ENCODE measurements around the gene TRIM2. TPM values are rescaled to one million over a fixed set of nuclear protein-coding genes. Genes with fewer than 3 reads are reported as not detected.

TRIM2 gene
- polyA plus RNA-seq, 1 donor: 105 TPM

DNA sequence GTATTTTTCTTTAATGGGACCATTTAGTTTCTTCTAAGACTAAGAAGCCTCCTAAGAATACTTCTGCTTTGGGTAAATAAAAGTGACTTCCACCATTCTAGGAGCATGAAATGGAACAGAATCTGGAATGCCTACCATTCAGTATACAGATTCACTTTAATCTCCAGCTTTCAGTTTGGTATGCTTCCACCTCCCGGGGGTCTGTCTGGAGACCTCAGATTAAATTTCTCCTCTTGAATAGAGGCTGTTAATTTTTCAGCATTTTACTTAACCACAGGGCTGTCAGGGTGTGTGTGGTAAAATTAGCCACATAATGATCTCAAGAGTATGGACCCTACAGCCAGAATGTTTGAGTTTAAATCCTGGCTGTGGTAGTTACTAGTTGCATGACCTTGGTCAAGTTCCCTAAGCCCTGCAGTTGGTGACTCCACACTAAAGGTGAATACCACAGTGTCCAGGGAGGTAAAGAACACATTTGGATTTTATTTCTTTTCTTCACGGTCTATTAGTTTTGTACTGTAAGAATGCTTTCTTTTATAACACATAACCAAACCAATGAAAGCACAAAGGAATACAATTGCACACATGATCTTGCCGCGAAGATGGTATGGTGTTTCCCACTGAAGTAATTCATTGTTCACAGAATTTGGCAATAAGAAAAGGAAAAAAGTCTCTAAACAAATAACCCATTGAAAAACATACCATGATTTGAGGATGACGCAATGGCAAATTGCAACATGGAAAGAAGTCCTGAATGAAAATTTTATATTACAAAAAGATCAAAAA, 37.3 kb upstream of the TRIM2 start:
- 92% methylated on average over 4 of the region's 5 CpGs for WGBS (ENCODE audit: insufficient coverage, low lambda C conversion rate)
- Histone ChIP-seq H3K4me1 (ENCODE audit: control insufficient read depth, insufficient read depth, low read length) (no peaks in the 10 kb centered on the region), H3K4me3 (ENCODE audit: low read length) (no peak overlapping the region), H3K27ac (ENCODE audit: low read length) (no peak overlapping the region), H3K27me3 (ENCODE audit: control insufficient read depth, insufficient read depth, low read length) (no peaks in the 10 kb centered on the region), H3K36me3 (ENCODE audit: control insufficient read depth, insufficient read depth, low read length) (no peaks in the 10 kb centered on the region), H3K9me3 (ENCODE audit: control insufficient read depth, low read depth, low read length) (no peaks in the 10 kb centered on the region)
- DNase-seq: no peak

DNA sequence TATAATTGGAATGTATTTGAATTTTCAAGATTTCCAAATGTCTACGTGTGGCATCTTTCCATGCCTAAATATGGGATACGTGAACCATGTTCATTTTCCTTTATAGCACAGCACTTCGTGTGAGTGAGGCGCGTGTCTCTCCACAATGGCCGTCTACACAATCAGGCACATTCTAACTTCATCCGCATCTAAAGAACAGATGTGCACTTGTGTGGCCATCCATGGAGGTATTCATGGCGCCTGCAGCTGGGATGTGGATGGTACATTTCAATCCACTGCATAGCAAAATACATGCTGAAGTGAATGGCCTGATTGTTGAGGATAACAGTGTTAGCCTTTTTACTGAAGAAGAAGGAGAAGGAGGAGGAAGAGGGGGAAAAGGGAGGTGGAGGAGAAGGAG, 34.5 kb upstream of the TRIM2 start:
- no peaks in the 10 kb centered on the region for H3K27me3 ChIP-seq (ENCODE audit: control insufficient read depth, insufficient read depth, low read length)
- no peaks in the 10 kb centered on the region for H3K36me3 ChIP-seq (ENCODE audit: control insufficient read depth, insufficient read depth, low read length)
- DNase-seq: no peak
- H3K4me1 ChIP-seq (ENCODE audit: control insufficient read depth, insufficient read depth, low read length): no peaks in the 10 kb centered on the region
- WGBS (ENCODE audit: insufficient coverage, low lambda C conversion rate): 71% methylated on average over 4 of the region's 8 CpGs
- no peak overlapping the region for H3K27ac ChIP-seq (ENCODE audit: low read length)
- H3K4me3 ChIP-seq (ENCODE audit: low read length): no peak overlapping the region
- no peaks in the 10 kb centered on the region for H3K9me3 ChIP-seq (ENCODE audit: control insufficient read depth, low read depth, low read length)

DNA sequence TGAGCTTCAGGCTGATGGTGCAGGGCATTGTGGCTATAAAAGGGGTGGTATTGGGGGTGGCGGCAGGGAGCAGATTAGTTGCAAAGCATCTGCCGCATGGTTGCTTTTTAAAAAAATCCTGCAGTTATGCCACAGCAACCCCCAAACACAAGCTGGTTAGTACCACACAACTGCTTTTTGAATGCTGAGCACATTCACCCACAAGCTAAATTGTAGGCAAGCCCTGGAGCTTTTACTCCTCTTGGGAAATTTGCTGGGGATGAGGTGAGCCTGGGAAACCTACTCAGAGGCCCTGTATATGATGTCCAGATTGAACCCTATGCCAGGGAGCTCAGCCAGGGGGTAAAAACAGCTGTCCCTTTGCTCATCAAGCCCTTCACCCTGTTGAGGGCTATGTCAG, 33.8 kb upstream of the TRIM2 start:
- Histone ChIP-seq H3K36me3 (ENCODE audit: control insufficient read depth, insufficient read depth, low read length) (no peaks in the 10 kb centered on the region), H3K4me1 (ENCODE audit: control insufficient read depth, insufficient read depth, low read length) (no peaks in the 10 kb centered on the region), H3K27ac (ENCODE audit: low read length) (no peak overlapping the region), H3K9me3 (ENCODE audit: control insufficient read depth, low read depth, low read length) (no peaks in the 10 kb centered on the region), H3K27me3 (ENCODE audit: control insufficient read depth, insufficient read depth, low read length) (no peaks in the 10 kb centered on the region), H3K4me3 (ENCODE audit: low read length) (no peak overlapping the region)
- no CpG with 5 or more reads among the region's 2 CpGs for WGBS (ENCODE audit: insufficient coverage, low lambda C conversion rate)
- DNase-seq: no peak

DNA sequence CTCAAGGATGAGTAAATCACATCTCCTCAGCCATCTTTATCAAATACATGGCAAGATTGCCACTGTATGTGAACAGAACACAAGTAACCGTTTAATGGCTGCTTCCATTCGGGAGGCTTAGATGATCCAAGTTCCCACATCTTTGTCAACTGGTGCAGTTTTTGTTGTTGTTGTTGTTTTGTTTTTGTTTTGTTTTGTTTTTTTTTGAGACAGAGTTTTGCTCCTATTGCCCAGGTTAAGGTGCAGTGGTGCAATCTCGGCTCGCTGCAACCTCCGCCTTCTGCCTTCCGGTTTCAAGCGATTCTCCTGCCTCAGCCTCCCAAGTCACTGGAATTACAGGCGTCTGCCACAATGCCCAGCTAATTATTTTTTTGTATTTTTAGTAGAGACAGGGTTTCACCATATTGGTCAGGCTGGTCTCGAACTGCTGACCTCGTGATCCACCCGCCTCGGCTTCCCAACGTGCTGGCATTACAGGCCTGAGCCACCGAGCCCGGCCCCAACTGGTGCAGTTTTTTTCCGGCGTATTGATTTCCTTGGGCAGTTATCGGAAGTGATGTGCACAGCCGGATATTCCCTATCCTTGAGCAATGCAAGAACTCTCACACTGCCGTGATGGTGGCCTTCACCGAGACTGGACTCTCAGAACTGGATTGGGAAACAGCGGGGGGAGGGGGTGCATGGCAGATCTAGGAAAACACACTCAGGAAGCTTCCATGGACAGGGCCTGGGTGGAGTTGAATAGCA, 29.2 kb upstream of the TRIM2 start:
- no peak overlapping the region for H3K4me3 ChIP-seq (ENCODE audit: low read length)
- no peak overlapping the region for H3K27ac ChIP-seq (ENCODE audit: low read length)
- no peak for DNase-seq
- H3K4me1 ChIP-seq (ENCODE audit: control insufficient read depth, insufficient read depth, low read length): no peaks in the 10 kb centered on the region
- 100% methylated on average over 3 of the region's 22 CpGs for WGBS (ENCODE audit: insufficient coverage, low lambda C conversion rate)
- H3K27me3 ChIP-seq (ENCODE audit: control insufficient read depth, insufficient read depth, low read length): no peaks in the 10 kb centered on the region
- H3K9me3 ChIP-seq (ENCODE audit: control insufficient read depth, low read depth, low read length): no peaks in the 10 kb centered on the region
- no peaks in the 10 kb centered on the region for H3K36me3 ChIP-seq (ENCODE audit: control insufficient read depth, insufficient read depth, low read length)

DNA sequence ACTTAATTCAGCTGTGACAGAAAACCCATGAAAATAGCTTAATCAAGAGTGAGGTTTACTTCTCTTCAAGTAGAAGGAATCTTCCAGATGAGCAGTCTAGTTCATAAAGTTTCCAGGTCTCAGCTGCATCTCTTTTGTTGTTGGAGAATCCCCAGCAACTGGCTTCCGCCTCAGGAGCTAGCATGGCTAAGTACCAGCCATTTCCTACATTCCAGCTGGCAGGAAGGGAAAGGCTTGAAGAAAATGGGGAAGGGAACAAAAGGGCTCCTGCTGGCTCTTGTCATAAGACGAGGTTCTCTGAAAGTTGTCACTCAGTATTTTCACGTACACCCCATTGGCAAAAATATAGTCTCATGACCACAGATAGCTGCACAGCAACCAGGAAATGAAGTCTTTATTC, 27.3 kb upstream of the TRIM2 start:
- no peak for DNase-seq
- H3K27ac ChIP-seq (ENCODE audit: low read length): no peak overlapping the region
- H3K36me3 ChIP-seq (ENCODE audit: control insufficient read depth, insufficient read depth, low read length): no peaks in the 10 kb centered on the region
- no peaks in the 10 kb centered on the region for H3K4me1 ChIP-seq (ENCODE audit: control insufficient read depth, insufficient read depth, low read length)
- H3K9me3 ChIP-seq (ENCODE audit: control insufficient read depth, low read depth, low read length): no peaks in the 10 kb centered on the region
- H3K27me3 ChIP-seq (ENCODE audit: control insufficient read depth, insufficient read depth, low read length): no peaks in the 10 kb centered on the region
- no CpG with 5 or more reads among the region's 3 CpGs for WGBS (ENCODE audit: insufficient coverage, low lambda C conversion rate)
- no peak overlapping the region for H3K4me3 ChIP-seq (ENCODE audit: low read length)

DNA sequence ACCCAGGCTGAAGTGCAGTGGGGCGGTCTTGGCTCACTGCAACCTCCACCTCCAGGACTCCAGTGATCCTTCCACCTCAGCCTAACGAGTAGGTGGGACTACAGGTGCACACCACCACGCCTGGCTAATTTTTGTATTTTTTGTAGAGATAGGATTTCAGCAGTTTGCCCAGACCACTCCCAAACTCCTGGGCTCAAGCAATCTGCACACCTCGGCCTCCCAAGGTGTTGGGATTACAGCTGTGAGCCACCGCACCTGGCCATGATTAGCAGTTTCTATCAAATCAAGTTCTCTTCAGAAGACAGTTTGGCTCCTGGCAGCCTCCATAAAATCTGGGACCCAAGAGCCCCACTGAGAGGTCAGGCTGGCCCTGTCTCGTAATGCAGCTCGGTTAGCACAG, 26.4 kb upstream of the TRIM2 start:
- Histone ChIP-seq H3K27ac (ENCODE audit: low read length) (no peak overlapping the region), H3K4me1 (ENCODE audit: control insufficient read depth, insufficient read depth, low read length) (no peaks in the 10 kb centered on the region), H3K9me3 (ENCODE audit: control insufficient read depth, low read depth, low read length) (no peaks in the 10 kb centered on the region), H3K4me3 (ENCODE audit: low read length) (no peak overlapping the region), H3K27me3 (ENCODE audit: control insufficient read depth, insufficient read depth, low read length) (no peaks in the 10 kb centered on the region), H3K36me3 (ENCODE audit: control insufficient read depth, insufficient read depth, low read length) (no peaks in the 10 kb centered on the region)
- no peak for DNase-seq
- WGBS (ENCODE audit: insufficient coverage, low lambda C conversion rate): no CpG with 5 or more reads among the region's 7 CpGs

DNA sequence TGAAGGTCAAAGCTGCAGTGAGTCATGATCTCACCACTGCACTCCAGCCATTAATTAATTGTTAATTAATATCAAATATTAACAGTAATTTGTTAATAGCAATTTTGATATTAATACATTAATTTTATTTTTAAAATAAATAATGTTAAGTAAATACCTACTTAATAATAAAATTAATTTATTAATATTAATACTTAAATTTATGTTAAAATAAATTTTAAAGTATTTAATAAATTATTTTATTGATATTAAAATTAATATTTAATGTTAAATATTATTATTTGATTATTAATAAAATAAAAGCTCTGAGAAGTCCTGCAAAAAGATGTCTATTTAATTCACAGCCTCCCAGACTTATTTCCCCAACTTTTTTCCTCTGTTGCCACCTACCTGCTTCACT, 25.1 kb upstream of the TRIM2 start:
- Histone ChIP-seq H3K4me1 (ENCODE audit: control insufficient read depth, insufficient read depth, low read length) (no peaks in the 10 kb centered on the region), H3K27ac (ENCODE audit: low read length) (no peak overlapping the region), H3K36me3 (ENCODE audit: control insufficient read depth, insufficient read depth, low read length) (no peaks in the 10 kb centered on the region), H3K27me3 (ENCODE audit: control insufficient read depth, insufficient read depth, low read length) (no peaks in the 10 kb centered on the region), H3K4me3 (ENCODE audit: low read length) (no peak overlapping the region), H3K9me3 (ENCODE audit: control insufficient read depth, low read depth, low read length) (no peaks in the 10 kb centered on the region)
- no peak for DNase-seq

DNA sequence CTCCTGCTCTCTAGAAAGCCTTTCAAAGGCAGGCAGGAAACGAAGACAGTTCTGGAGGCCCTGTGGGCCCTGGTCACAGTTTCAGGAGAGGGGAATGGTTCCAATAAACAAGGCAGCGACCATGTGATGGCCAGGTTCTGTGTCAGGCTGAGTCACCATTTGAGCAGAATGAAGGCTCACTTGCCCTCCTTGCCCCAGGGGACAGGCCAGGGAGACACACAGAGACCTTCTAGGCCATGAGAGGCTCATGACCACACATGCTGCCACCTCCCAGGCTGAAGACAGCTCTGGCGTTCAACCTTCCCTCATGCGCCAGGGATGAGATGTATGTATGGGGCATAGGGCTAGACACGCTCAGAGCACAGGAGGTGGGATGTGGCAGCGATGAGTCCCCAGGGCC, 22.9 kb upstream of the TRIM2 start:
- WGBS (ENCODE audit: insufficient coverage, low lambda C conversion rate): no CpG with 5 or more reads among the region's 6 CpGs
- no peak for DNase-seq
- Histone ChIP-seq H3K4me1 (ENCODE audit: control insufficient read depth, insufficient read depth, low read length) (no peaks in the 10 kb centered on the region), H3K36me3 (ENCODE audit: control insufficient read depth, insufficient read depth, low read length) (no peaks in the 10 kb centered on the region), H3K9me3 (ENCODE audit: control insufficient read depth, low read depth, low read length) (no peaks in the 10 kb centered on the region), H3K27me3 (ENCODE audit: control insufficient read depth, insufficient read depth, low read length) (no peaks in the 10 kb centered on the region), H3K27ac (ENCODE audit: low read length) (no peak overlapping the region), H3K4me3 (ENCODE audit: low read length) (no peak overlapping the region)

DNA sequence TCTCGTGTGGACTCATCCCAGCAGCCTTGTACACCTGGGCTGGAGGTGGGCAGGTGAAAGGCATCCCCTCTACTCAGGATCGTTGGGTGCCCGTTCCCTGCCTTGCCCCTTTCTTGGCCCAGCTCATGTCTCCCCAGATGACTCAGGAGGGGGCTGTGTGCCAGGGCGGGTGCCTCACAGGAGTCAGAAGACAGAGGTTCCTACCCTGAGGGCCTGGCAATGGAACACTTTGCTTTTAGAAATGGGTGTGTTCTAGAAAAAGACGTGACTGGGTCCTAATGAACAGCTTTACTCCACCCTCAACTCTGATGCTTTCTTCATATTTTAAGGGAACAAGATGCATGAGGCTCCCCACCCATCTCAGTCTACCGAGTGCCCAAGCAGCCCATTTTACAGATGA, 22.5 kb upstream of the TRIM2 start:
- DNase-seq: no peak
- Histone ChIP-seq H3K9me3 (ENCODE audit: control insufficient read depth, low read depth, low read length) (no peaks in the 10 kb centered on the region), H3K27me3 (ENCODE audit: control insufficient read depth, insufficient read depth, low read length) (no peaks in the 10 kb centered on the region), H3K4me1 (ENCODE audit: control insufficient read depth, insufficient read depth, low read length) (no peaks in the 10 kb centered on the region), H3K4me3 (ENCODE audit: low read length) (no peak overlapping the region), H3K36me3 (ENCODE audit: control insufficient read depth, insufficient read depth, low read length) (no peaks in the 10 kb centered on the region), H3K27ac (ENCODE audit: low read length) (no peak overlapping the region)
- WGBS (ENCODE audit: insufficient coverage, low lambda C conversion rate): no CpG with 5 or more reads among the region's 6 CpGs

DNA sequence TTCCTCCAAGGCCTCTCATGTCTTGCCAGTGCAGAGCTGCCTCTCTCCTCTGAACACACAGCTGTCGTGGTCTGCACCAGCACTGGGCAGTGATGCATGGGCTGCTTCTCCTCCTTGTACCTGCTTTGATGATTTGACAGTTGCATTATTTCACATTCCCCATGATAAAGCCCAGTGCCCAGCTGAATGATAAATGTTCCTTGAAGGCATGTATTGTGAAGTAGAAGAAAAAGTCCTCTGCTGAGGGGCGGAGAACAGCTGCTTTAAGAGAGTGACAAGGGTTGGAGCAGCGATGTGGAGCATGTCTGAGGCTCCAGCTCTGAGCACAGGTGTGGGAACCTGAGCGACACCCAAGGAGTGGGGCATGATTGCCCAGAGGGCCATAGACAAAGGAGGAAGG, 21.1 kb upstream of the TRIM2 start:
- no peak overlapping the region for H3K27ac ChIP-seq (ENCODE audit: low read length)
- WGBS (ENCODE audit: insufficient coverage, low lambda C conversion rate): no CpG with 5 or more reads among the region's 4 CpGs
- no peak overlapping the region for H3K4me3 ChIP-seq (ENCODE audit: low read length)
- no peaks in the 10 kb centered on the region for H3K4me1 ChIP-seq (ENCODE audit: control insufficient read depth, insufficient read depth, low read length)
- H3K27me3 ChIP-seq (ENCODE audit: control insufficient read depth, insufficient read depth, low read length): no peaks in the 10 kb centered on the region
- no peak for DNase-seq
- H3K36me3 ChIP-seq (ENCODE audit: control insufficient read depth, insufficient read depth, low read length): no peaks in the 10 kb centered on the region
- no peaks in the 10 kb centered on the region for H3K9me3 ChIP-seq (ENCODE audit: control insufficient read depth, low read depth, low read length)
